NCI-H2227 (cell line): ENCODE measurements around the gene OR2Y1.
"Not testable (repeated sequence)": the region's sequence is repeated elsewhere in the genome, so short reads cannot be mapped to it uniquely, and the experiment has no call there.

ENCODE experiments used
- DNase-seq: peaks from one replicate; lab custom pipeline; 2025; ENCODE audit not compliant: unreplicated experiment; lab: John Stamatoyannopoulos, UW

Gene OR2Y1, protein sequence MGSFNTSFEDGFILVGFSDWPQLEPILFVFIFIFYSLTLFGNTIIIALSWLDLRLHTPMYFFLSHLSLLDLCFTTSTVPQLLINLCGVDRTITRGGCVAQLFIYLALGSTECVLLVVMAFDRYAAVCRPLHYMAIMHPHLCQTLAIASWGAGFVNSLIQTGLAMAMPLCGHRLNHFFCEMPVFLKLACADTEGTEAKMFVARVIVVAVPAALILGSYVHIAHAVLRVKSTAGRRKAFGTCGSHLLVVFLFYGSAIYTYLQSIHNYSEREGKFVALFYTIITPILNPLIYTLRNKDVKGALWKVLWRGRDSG

DNA sequence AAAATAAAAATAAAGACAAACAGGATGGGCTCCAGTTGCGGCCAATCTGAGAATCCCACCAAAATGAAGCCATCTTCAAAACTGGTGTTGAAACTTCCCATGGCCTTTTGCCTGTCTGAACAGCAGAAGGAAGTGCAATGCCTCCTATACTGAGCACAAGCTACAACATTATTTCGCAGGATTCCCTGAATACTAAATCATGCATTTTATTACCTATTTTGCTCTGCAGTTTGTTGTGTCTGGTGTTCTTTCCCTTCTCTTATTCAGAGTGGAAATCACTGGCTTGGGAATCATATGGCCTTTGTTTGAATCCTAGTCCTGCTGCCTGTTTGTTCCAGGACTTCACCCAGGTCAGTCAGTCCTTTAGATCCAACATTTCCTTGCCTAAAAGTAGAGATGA is at the start of gene OR2Y1:
Gene OR2Y1 (minus strand): TSS at position 101 of the 400 bp plus-strand sequence. CDS start 0 bp downstream, at position 101.
- DNase-seq: no peak

DNA sequence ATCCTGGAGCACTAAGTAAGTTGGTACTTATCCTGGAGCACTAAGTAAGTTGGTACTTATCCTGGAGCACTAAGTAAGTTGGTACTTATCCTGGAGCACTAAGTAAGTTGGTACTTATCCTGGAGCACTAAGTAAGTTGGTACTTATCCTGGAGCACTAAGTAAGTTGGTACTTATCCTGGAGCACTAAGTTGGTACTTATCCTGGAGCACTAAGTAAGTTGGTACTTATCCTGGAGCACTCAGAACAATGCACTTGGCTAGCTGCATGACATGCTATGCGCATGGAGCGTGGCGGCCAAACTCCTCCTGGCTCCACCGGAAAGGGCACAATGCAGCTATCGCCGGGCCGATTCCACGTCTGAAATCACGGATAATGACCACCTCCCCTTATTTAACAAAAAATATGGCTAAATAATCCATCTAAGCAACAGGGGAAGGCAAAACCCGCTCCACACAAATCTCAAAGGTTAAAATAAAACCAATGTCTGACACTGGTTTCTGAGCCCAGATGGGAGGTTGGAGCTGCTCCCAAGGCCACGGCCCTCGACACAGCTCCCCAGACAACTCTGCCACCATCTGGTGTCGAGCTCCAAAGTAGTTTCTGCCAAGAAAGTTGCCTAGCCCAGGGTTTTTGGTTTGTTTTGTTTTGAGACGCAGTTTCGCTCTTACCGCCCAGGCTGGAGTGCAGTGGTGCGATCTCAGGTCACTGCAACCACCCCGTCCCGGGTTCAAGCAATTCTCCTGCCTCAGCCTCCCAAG is 49.0 kb upstream of the OR2Y1 start:
- not testable (repeated sequence) for DNase-seq

DNA sequence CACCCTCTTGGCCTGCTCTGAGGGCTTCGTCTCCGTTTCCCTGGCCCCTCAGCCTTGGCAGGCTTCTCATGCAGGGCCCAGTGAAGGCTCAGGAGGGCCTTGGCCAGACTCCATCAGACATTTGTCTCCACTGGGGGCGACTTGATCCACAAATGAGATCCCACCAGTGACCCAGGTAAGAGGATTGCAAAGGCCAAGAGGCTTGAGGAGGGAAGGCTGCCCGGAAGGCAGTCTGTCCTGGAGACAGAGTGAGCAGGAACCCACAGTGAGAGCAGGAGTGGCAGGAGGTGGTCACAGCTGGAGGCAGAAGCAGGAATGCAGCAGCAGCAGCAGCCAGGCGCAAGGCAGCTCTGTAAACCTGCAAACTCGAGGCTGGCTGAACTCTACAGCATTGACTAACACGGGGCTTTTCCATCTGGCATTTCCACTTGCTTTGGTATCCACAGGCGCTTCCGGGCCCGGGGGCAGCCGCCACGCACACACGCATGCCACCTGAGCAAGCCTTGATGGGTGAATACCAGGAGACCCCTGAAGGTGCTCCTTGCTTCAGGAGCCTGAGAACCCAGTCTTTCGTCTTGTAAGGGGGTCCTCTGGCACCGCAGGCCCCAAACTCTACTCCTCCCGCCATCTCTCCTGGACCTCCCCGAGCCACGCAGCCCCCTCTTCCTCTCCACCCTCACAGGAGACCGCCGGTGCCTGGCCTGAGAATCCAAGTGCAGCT is 48.0 kb upstream of the OR2Y1 start:
- DNase-seq: no peak

DNA sequence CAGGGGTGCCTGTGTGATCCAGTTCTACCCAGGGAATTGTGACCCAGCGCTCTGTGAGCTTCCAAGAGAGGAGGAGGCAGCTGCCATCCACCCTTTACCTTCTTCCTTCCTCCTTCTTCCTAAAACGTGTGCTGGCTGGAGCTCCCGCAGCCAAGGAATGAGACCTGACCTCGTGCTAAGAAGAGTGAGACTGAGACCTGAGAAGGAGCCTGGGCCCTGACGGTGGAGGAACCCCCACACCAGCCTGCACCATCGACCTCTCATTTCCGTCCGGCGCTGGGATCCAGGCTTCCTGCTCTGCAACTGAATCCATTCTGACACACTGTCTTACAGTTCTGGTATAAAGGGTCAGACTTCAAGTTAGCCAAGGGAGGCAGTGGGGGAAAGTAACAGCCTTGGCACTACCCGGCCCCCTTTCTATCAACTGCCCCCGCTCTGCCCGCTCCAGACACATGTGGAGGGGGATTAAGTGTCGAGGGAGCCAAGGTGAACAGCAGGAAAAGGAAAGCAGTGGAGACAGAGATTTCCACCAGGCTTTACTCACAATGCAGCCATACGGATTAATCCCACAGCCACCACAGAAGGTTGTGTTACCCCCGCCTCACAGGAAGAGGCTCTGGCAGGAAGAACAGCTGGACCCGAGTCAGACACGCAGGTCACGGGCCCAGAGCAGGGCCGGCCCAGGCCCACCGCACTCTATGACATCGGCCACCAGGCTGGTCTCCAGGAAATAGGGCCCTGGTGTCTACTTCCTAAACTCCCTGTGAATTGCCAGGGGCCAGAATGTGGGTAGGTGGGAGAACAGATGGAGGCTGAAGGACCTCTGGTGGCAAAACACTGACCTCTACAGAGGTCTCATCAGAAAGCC is 46.9 kb upstream of the OR2Y1 start:
- no peak for DNase-seq

DNA sequence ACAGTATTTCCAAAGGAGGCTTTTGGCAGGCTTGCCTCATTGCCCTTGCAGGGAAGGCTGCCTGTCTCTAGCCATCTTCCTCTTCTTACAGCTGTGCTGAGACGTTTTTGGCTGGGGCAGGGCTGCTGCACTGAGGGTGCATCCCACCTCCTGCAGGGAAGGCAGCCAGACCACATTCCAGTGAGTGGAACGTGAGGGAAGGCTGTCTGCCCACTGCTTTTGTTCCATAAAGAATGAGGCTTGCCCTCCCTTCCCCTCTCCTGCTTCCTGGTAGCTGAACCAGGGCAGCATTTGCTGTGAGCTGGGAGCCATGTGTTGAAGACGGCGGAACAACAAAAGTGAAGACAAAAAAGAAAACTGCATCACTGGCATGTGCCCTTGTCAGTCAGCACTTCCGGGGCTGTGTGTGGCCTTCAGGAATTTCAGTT is 46.0 kb upstream of the OR2Y1 start:
- DNase-seq: no peak

DNA sequence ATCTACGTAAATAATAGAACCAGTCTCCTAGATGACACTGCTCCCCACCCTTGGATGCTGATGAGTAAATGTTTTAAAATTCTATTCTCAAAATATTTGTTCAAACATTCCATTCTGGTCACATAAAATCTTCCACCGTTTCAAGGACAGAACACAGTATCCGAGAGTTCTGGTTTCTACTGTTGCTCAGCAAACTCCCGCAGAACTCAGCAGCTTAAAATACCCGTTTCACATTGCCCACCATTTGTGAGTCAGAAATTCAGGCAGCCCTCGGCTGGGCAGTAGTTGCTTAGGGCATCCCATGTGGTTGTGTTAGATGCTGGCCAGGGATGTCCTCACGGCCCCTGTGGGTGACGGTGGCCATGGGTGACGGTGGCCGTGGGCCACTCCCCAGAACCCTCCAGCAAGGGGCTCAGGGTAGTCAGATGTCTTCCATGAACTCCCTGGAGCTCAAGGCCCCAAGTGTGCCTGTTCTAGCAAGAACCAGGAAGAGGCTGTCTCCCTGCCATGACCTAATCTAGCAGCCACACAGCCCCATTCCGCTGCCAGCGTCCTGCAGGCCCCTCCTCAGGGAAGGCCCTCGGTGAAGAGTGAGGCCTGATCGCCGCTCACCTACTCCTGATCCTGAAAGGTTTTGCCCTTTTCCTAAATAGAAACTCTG is 45.4 kb upstream of the OR2Y1 start:
- no peak for DNase-seq

DNA sequence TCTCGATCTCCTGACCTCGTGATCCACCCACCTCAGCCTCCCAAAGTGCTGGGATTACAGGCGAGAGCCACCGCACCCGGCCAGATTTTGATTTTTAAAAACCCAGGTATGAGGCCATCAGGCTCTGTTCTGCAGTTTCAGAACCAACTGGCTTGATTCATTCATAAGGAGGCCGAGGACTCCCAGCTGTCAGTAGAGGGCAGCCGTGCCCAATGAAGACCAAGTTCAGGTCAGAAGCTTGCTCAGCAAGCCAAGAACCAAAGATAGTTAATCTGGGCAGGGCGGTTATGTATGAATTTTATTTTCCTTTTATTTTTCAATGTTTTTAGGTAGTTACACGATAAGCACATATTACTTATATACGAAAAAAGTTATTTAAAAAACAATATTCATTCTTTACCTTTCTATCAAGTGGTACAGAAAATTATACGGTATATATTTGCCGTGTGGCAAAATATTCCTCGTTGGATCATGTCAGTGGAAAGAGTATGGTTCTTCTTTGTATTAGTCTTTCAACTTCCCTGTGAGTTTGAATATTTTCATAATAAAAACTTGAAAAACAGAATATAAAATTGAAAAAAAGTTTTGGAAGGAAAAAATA is 44.7 kb upstream of the OR2Y1 start:
- peak; percentile 46 for DNase-seq

DNA sequence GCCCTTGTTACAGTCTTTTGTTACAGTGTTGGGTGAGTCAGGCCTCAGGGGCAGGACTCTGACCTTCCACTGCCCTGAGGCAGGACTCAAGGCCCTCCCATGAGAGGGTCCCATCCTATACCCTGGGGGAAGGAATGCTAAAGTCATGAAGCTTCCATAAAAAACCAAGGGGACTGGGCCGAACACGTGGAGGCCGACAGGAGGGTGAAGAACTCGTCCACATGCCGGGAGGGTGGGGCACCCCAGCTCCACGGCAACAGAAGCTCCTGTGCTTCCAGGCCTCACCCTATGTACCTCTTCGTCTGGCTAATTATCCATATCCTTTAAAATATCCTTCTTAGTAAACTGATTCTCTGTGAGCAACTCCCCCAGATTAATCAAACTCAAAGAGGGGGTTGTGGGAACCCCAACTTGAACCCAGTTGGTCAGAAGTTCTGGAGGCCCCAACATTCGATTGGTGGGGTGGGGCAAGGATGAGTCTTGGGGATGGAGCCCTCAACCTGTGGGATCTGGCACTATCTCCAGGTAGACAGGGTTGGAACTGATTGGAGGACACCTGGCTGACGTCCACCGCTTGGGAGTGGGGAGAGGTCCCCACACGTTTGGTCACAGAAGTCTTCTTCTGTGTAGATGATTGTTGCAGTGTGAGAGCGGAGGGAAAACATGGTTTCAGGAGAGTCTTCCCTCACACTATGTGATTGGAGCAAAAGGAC is 43.6 kb upstream of the OR2Y1 start:
- no peak for DNase-seq

DNA sequence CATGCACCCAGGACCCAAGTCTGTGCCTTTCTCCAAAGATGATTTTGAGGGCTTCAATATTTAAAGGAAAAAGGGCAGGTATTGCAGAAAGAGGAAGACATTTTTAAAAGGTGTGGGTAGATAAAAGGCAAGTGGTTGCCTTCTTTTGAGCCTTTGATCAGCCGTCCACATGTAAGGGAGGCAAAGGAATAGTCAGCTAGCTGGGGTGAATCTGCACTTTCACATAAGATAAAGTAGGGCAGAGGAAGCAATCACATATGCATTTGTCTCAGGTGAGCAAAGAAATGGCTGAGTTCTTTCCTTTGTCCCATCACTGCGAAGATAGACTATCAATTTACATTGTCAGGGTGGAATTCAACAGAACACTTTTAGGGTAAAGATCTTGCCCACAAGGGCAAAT is 42.9 kb upstream of the OR2Y1 start:
- DNase-seq: no peak

DNA sequence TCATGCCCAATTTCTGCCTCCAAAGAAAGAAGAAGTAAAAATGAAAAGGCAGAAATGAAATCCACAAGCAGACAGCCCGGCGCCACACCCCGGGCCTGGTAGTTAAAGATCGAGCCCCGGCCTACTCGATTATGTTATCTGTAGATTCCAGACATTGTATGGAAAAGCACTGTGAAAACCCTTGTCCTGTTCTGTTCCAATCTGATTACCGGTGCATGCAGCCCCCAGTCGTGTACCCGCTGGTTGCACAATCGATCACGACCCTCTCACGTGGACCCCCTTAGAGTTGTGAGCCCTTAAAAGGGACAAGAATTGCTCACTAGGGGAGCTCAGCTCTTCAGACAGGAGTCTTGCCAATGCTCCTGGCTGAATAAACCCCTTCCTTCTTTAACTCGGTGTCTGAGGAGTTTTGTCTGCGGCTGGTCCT is 42.1 kb upstream of the OR2Y1 start:
- not testable (repeated sequence) for DNase-seq

DNA sequence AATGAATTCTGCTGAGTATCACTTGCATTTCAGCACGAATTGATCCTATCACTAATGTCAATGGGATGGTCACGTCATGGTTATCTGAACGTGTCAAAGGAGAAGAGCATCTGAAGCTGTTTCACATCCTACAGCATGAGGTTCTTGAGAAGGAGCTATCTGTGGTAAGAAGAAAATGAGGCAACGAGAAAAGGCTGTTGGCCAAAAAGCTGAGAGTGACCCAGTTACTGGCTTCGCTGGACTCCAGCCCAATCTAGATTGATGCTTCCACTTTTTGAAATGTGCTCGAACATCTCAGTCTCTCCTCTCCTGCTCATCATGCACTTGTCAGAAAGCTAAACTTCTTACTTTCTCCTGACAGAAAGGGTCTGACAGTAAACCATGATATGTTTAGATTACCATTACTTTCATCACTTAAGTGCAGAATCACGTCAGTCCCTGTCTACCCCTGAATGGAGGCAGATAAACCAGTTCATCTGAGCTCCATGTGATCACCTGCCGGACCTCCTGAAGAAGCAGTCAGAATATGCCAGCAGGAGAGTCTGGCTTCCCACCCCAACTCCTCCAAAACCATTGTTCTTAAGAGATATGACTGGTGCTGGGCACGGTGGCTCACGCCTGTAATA is 40.2 kb upstream of the OR2Y1 start:
- no peak for DNase-seq

DNA sequence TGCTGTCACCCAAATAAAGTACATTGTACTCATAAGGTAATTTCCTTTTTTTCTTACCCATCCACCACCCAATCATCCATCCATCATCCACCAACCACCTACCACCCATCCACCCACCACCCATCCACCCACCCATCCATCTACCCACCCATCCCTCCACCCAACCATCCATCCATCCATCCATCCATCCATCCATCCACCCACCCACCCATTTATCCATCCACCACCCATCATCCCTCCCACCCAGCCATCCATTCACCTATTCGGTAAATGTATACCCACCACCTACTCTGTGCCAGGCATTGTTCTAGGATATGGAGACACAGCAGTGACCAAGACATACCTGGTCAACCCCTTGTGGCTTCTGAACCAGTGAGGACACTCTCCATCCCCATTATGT is 37.6 kb upstream of the OR2Y1 start:
- DNase-seq: no peak

DNA sequence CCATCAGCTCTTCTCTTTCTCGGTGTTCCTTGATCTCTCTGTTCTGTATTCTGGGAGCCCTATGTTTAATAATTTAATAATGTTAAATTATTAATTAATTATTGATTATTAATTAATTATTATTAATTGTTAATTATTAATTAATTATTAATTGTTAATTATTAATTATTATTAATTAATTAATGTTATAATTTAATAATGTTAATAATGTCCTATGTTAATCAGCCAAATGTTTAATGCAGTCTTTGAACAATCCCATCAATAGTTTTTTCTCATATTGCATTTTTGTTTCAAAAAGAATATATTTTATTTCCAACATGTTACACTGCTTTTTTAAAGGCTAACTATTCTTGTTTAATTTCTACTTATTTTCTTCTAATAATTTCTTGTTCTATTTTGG is 36.5 kb upstream of the OR2Y1 start:
- DNase-seq: no peak

DNA sequence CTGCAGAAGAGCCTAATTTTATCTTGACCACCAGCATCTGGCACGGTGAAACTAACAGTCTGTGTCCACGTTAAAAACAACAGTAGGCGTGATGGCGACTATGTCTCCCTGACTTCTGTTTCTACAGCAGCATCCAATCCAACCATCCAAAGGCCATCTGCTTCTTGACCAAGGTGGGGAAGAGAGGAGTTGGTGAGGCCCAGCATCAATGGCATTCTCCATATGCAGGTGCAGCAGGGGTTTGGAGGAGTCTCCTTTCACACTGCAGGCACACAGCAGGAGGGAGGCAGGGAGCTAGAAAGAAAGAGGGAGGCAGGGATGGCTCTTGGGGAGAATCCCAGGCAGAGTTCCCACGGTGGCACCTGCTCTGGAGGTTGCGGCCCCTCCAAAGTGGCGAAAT is 35.8 kb upstream of the OR2Y1 start:
- no peak for DNase-seq

DNA sequence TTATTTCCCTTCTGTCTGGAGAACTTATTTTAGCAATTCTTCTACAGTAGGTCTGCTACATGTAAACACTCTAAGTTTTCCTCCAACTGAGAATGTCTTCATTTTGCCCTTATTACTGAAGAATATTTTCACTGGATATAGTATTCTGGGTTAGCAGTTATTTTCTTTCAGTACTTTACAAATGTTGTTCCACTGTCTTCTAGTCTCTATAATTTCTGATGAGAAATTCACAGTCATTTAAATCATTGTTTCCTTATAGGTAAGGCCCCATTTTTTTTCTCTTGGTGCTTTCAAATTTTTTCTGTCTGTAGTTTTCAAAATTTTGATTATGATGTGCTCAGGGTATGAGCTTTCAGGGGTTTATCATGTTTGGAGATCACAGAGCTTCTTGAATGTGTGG is 32.0 kb upstream of the OR2Y1 start:
- DNase-seq: no peak

DNA sequence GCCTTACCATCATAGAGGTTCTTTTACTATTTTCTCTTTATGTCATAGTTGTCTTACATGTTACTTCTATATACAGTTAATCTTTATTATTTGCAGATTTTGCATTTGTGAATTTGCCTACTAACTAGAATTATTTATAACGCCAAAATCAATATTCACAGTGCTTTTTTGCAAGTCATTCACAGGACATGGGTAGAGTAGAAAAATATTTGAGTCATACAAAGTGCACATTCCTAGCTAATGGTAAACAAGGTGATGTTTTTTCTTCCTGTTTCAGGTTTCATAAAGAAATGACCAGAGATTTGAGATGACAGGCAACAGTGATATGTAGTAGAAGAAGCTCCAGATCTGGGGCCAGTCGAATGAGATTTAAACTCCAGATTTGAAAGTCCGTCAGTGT is 30.0 kb upstream of the OR2Y1 start:
- DNase-seq: no peak

DNA sequence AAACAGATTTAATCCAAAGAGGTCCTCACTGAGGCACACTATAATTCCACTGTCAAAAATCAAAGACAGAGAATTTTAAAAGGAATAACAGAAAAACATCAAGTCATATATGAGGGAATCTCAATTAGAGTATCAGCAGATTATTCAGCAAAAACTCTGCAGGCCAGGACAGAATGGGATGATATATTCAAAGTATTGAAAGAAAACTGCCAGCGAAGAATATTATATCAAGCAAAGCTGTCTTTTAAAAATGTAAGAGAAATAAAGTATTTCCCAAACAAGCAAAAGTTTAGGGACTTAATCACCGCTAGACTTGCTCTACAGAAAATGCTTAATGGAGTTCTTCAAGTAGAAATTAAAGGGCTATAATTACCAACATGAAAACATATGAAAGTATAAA is 15.7 kb upstream of the OR2Y1 start:
- DNase-seq: no peak

DNA sequence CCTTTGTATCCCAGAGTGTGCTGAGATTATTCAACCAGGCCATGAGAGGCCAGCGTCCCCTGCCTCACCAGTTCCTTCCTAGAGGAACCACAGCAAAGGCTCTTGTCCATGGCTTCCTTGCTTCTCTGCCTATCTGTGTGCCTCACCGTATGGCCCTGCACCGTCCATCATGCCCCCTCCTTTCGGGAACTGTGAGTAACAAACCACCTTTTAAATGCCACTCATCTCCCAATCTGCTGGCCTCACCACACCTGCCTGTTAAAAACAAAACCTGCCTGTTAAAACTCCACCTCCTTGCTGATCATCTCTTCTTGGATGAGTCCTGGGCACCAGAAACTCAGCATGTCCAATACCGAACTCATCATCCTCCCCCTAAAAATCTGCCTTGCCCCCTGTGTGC is 4.4 kb upstream of the OR2Y1 start:
- DNase-seq: no peak

DNA sequence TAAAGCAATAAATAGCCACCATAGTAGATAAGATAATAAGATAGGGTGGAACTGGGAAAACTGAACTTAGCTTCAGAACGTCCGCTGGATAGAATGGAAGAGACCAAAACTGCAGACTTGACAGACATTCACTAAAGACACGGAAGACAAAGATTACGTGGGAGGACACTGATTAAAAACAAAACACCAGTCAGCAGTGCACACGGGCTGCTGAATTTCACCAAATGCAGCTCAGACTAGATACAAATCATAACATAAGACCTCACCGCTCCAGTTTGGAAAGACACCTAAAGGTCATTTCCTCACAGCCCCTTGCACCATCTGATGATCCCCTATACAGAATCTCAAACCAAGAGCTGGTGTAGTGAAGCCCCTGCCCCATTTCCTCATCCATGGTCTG is 2.9 kb upstream of the OR2Y1 start:
- DNase-seq: no peak
